Measurements from ENCODE around the gene MUC4.

GRCh38 chr3:195761123-195761566, 50.6 kb downstream of the MUC4 start:
- no peak for TF ChIP-seq CTCF (IDR thresholded peaks at IDR 0.05)
- TF ChIP-seq POLR2A (IDR thresholded peaks at IDR 0.05) = no peak
